Measurements from ENCODE around the gene LEP. TPM values are rescaled to one million over a fixed set of nuclear protein-coding genes. Genes with fewer than 3 reads are reported as not detected.
A peak's percentile ranks its signal among the peaks of the same experiment; 100 is the strongest.
"Not testable (repeated sequence)": the region's sequence is repeated elsewhere in the genome, so short reads cannot be mapped to it uniquely, and the experiment has no call there.

LEP gene
- total RNA-seq, 1 donor from 2014 or later, result not detected

GRCh38 chr7:128210590-128211570 is 30.2 kb upstream of the LEP start:
- DNase-seq (ENCODE audit: low read depth in 2 of 2), result no peak

GRCh38 chr7:128211626-128212025 is 29.5 kb upstream of the LEP start:
- DNase-seq (ENCODE audit: low read depth in 2 of 2), result no peak

GRCh38 chr7:128214463-128214862 is 26.6 kb upstream of the LEP start:
- no peak for DNase-seq (ENCODE audit: low read depth in 2 of 2)

GRCh38 chr7:128215281-128215680 is 25.8 kb upstream of the LEP start:
- no peak for DNase-seq (ENCODE audit: low read depth in 2 of 2)

- DNase-seq (ENCODE audit: low read depth in 2 of 2), result no peak
These were observed 25.3 kb upstream of the LEP start for GRCh38 chr7:128215739-128216138.

GRCh38 chr7:128217030-128217805 is 23.9 kb upstream of the LEP start:
- DNase-seq (ENCODE audit: low read depth in 2 of 2), result no peak

GRCh38 chr7:128217967-128218652 is 23.0 kb upstream of the LEP start:
- DNase-seq (ENCODE audit: low read depth in 2 of 2), result no peak

GRCh38 chr7:128219636-128220035 is 21.4 kb upstream of the LEP start:
- no peak for DNase-seq (ENCODE audit: low read depth in 2 of 2)

GRCh38 chr7:128221929-128222403 is 19.1 kb upstream of the LEP start:
- DNase-seq (ENCODE audit: low read depth in 2 of 2), result no peak

- DNase-seq (ENCODE audit: low read depth in 2 of 2), result no peak
These were observed 14.7 kb upstream of the LEP start for GRCh38 chr7:128226132-128226980.

- no peak for DNase-seq (ENCODE audit: low read depth in 2 of 2)
These were observed 13.8 kb upstream of the LEP start for GRCh38 chr7:128227271-128227670.

GRCh38 chr7:128231021-128231420 is 10.1 kb upstream of the LEP start:
- no peak for DNase-seq (ENCODE audit: low read depth in 2 of 2)

GRCh38 chr7:128231677-128232076 is 9.4 kb upstream of the LEP start:
- no peak for DNase-seq (ENCODE audit: low read depth in 2 of 2)

- no peak for DNase-seq (ENCODE audit: low read depth in 2 of 2)
These were observed 7.6 kb upstream of the LEP start for GRCh38 chr7:128233471-128233870.

GRCh38 chr7:128234476-128235026 is 6.5 kb upstream of the LEP start:
- no peak for DNase-seq (ENCODE audit: low read depth in 2 of 2)

GRCh38 chr7:128235471-128235870 is 5.6 kb upstream of the LEP start:
- DNase-seq (ENCODE audit: low read depth in 2 of 2), result no peak

GRCh38 chr7:128236924-128237586 is 4.0 kb upstream of the LEP start:
- DNase-seq (ENCODE audit: low read depth in 2 of 2), result peak; percentile 17 to 54

- not testable (repeated sequence) for DNase-seq (ENCODE audit: low read depth in 2 of 2)
These were observed 1.9 kb upstream of the LEP start for GRCh38 chr7:128239146-128239545.

GRCh38 chr7:128242661-128243060 is 1.6 kb downstream of the LEP start:
- no peak for DNase-seq (ENCODE audit: low read depth in 2 of 2)

GRCh38 chr7:128243273-128243672 is 2.2 kb downstream of the LEP start:
- no peak for DNase-seq (ENCODE audit: low read depth in 2 of 2)

All from lung microvascular endothelial cell (primary cell).